Measurements from ENCODE around the gene CLIC5. TPM values are rescaled to one million over a fixed set of nuclear protein-coding genes. Genes with fewer than 3 reads are reported as not detected.

The CLIC5 gene
- total RNA-seq, 2 experiments from 2014 or later: 0.03 to 0.08 TPM

- ChIA-PET CTCF (ENCODE audit: unreplicated experiment) (no interaction called here), POLR2A (no interaction called here)
- Histone ChIP-seq H3K9me3 (ENCODE audit: low read length) (no peaks in the 10 kb centered on the region), H3K9me2 (ENCODE audit: insufficient read depth, low read length) (no peaks in the 10 kb centered on the region), H3K79me2 (ENCODE audit: insufficient read depth, low read depth, low read length) (no peaks in the 10 kb centered on the region), H3K4me2 (ENCODE audit: low read length) (no peak overlapping the region), H2AFZ (ENCODE audit: low read length) (no peak overlapping the region), H3K4me3 (ENCODE audit: low read depth, low read length, poor library complexity, severe bottlenecking) (no peak overlapping the region), H3K27ac (ENCODE audit: low read depth, low read length, poor library complexity, severe bottlenecking) (no peak overlapping the region), H3K4me1 (ENCODE audit: insufficient read depth, low read length, poor library complexity, severe bottlenecking) (no peaks in the 10 kb centered on the region), H4K20me1 (ENCODE audit: insufficient read depth, low read length) (no peaks in the 10 kb centered on the region; the same call in 1 of the 2 replicates), H3K36me3 (ENCODE audit: insufficient read depth, low read length) (no peaks in the 10 kb centered on the region)
- intact Hi-C loops (cut with micrococcal nuclease; ENCODE audit: unreplicated experiment): no loop called here
- TF ChIP-seq, protein P1, sequence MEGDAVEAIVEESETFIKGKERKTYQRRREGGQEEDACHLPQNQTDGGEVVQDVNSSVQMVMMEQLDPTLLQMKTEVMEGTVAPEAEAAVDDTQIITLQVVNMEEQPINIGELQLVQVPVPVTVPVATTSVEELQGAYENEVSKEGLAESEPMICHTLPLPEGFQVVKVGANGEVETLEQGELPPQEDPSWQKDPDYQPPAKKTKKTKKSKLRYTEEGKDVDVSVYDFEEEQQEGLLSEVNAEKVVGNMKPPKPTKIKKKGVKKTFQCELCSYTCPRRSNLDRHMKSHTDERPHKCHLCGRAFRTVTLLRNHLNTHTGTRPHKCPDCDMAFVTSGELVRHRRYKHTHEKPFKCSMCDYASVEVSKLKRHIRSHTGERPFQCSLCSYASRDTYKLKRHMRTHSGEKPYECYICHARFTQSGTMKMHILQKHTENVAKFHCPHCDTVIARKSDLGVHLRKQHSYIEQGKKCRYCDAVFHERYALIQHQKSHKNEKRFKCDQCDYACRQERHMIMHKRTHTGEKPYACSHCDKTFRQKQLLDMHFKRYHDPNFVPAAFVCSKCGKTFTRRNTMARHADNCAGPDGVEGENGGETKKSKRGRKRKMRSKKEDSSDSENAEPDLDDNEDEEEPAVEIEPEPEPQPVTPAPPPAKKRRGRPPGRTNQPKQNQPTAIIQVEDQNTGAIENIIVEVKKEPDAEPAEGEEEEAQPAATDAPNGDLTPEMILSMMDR (conservative IDR thresholded peaks at IDR 0.05; ENCODE audit: low read length): no peak
- TF ChIP-seq EZH2phosphoT487 (IDR thresholded peaks at IDR 0.05; ENCODE audit: borderline replicate concordance, low read depth, low read length): no peak
- no peak for DNase-seq (ENCODE audit: low spot score)
- no TSS peak for BruUV-seq (replicated peaks)
Measured at GRCh38 chr6:46035242-46035641, 19.6 kb upstream of the CLIC5 start.

DNA sequence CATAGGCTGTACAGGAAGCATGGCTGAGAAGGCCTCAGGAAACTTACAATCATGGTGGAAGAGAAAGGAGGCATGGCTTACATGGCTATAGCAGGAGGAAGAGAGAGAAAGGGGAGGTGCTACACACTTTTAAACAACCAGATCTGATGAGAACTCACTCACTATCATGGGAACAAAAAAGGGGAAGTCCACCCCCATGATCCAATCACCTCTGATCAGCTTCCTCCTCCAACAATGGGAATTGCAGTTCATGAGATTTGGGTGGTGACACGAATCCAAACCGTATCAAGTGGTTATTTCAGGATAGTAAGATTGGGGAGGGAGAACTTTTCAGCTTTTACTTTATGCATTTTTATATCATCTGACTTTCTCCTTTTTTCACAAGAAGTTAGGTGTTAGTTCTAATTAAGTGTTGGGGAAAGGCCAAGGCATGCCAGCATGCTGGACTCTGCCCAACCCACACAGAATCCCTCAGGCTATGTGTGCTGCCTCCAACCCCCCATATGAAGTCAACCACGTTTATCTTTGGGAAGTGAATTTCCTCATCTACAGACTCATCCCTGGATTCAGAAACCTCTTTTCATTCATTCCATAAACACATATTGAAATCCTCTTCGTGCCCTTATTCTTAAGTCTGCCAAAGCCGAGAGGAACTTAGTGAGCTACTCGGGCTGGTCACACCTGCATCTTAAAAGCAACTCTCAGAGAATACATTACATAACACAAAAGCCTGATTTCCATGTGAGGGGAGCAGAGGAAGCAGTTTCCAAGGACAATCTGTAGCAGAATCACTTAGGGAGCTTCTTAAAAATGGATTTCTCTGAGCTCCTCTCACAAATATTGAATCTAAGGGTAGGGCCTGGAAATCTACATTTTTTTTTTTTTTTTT is 16.7 kb upstream of the CLIC5 start:
- POLR2A ChIA-PET: interaction anchor here (0.8 to 1.1 kb wide), 3 partner anchors 9 to 982 kb away, joined by 3 to 4 read pairs (median 3); no protein-coding TSS in a partner anchor
- CTCF ChIA-PET (ENCODE audit: unreplicated experiment): no interaction called here
- H3K4me1 ChIP-seq (ENCODE audit: insufficient read depth, low read length, poor library complexity, severe bottlenecking): no peaks in the 10 kb centered on the region

More for the DNA sequence above, 16.7 kb upstream of the CLIC5 start:
- H3K9me3 ChIP-seq (ENCODE audit: low read length): no peaks in the 10 kb centered on the region
- no peak overlapping the region for H2AFZ ChIP-seq (ENCODE audit: low read length)
- no peaks in the 10 kb centered on the region for H3K36me3 ChIP-seq (ENCODE audit: insufficient read depth, low read length)
- no TSS peak for BruUV-seq (replicated peaks)
- no peak overlapping the region for H3K27ac ChIP-seq (ENCODE audit: low read depth, low read length, poor library complexity, severe bottlenecking)
- H3K4me3 ChIP-seq (ENCODE audit: low read depth, low read length, poor library complexity, severe bottlenecking): no peak overlapping the region
- H3K4me2 ChIP-seq (ENCODE audit: low read length): no peak overlapping the region
- H4K20me1 ChIP-seq (ENCODE audit: insufficient read depth, low read length): no peaks in the 10 kb centered on the region; the same call in 1 of the 2 replicates
- no peak for DNase-seq (ENCODE audit: low spot score)
- no peaks in the 10 kb centered on the region for H3K9me2 ChIP-seq (ENCODE audit: insufficient read depth, low read length)
- H3K79me2 ChIP-seq (ENCODE audit: insufficient read depth, low read depth, low read length): no peaks in the 10 kb centered on the region
- intact Hi-C loops (cut with micrococcal nuclease; ENCODE audit: unreplicated experiment): no loop called here
- TF ChIP-seq, protein P1 (conservative IDR thresholded peaks at IDR 0.05; ENCODE audit: low read length): no peak
- no peak for TF ChIP-seq EZH2phosphoT487 (IDR thresholded peaks at IDR 0.05; ENCODE audit: borderline replicate concordance, low read depth, low read length)
